IMR-90 (cell line): Measurements from ENCODE around the gene CYP46A1. TPM values are rescaled to one million over a fixed set of nuclear protein-coding genes. Genes with fewer than 3 reads are reported as not detected.

Experiments
- ATAC-seq: fragments of 200-7000 bp; cut with Tn5 transposase; 2 replicates; pipeline ENCODE4 v1.9.1; 2020; ENCODE audit warnings: low read depth, mild to moderate bottlenecking, moderate library complexity
- BruUV-seq: library from RNA; stranded (reverse); fragments of 400-500 nt; replicated peaks from 2 replicates; lab custom pipeline; 2021; lab: Mats Ljungman, UMichigan
- CTCF ChIA-PET: fragments of 300-600 bp; formaldehyde crosslinking; extraction: SDS; loops from one replicate; lab custom pipeline; 2021; ENCODE audit warnings: antibody characterized with exemption; lab: Yijun Ruan, JAX
- POLR2A ChIA-PET: fragments of 300-600 bp; sonication (Branson Sonifier 250); formaldehyde crosslinking; loops from one replicate; lab custom pipeline; 2022; ENCODE audit warnings: antibody characterized with exemption; ENCODE audit not compliant: unreplicated experiment; lab: Charles Lee
- DNase-seq: peaks from one replicate; pipeline ENCODE4 v3.0.0; 2013
- H2AFZ ChIP-seq: replicated peaks from 2 replicates; pipeline ENCODE3; 2013; ENCODE audit warnings: low read length, mild to moderate bottlenecking; ENCODE audit not compliant: poor library complexity
- H2AK5ac ChIP-seq: 2 replicates; pipeline ENCODE4 v1.6.1; 2013; ENCODE audit warnings: low read depth, low read length, inconsistent platforms
- H2AK9ac ChIP-seq: replicated peaks from 2 replicates; pipeline ENCODE3; 2013; ENCODE audit warnings: mild to moderate bottlenecking, low read depth, low read length, moderate library complexity; ENCODE audit not compliant: poor library complexity
- H2BK120ac ChIP-seq: 2 replicates; pipeline ENCODE4 v1.6.1; 2013; ENCODE audit warnings: low read depth, low read length, inconsistent platforms
- H2BK15ac ChIP-seq: 3 replicates; pipeline ENCODE4 v1.6.1; 2013; ENCODE audit warnings: low read depth, low read length, inconsistent platforms
- H2BK20ac ChIP-seq: 2 replicates; pipeline ENCODE4 v1.6.1; 2013; ENCODE audit warnings: low read depth, mild to moderate bottlenecking, inconsistent platforms, low read length, moderate library complexity
- H2BK5ac ChIP-seq: 2 replicates; pipeline ENCODE4 v1.6.1; 2013; ENCODE audit warnings: mild to moderate bottlenecking, low read depth, low read length, inconsistent platforms; ENCODE audit not compliant: poor library complexity, severe bottlenecking
- H3K14ac ChIP-seq: replicated peaks from 2 replicates; pipeline ENCODE4 v1.6.1; 2013; ENCODE audit warnings: low read depth, low read length, inconsistent platforms
- H3K18ac ChIP-seq: 2 replicates; pipeline ENCODE4 v1.6.1; 2013; ENCODE audit warnings: low read depth, low read length, control low read depth
- H3K23ac ChIP-seq: 2 replicates; pipeline ENCODE4 v1.6.1; 2013; ENCODE audit warnings: low read depth, low read length, inconsistent platforms
- H3K27ac ChIP-seq: 2 replicates; pipeline ENCODE4 v1.5.1; 2013; ENCODE audit warnings: mild to moderate bottlenecking, control low read depth, low read length; ENCODE audit not compliant: insufficient read depth
- H3K27me3 ChIP-seq: 2 replicates; pipeline ENCODE4 v1.6.1; 2013; ENCODE audit warnings: low read length; ENCODE audit not compliant: control insufficient read depth, insufficient read depth
- H3K36me3 ChIP-seq: 2 replicates; pipeline ENCODE4 v1.6.1; 2013; ENCODE audit warnings: low read length, mixed read lengths; ENCODE audit not compliant: control insufficient read depth, insufficient read depth
- H3K4ac ChIP-seq: 2 replicates; pipeline ENCODE4 v1.6.1; 2013; ENCODE audit warnings: low read depth, low read length, inconsistent platforms
- H3K4me1 ChIP-seq: 2 replicates; pipeline ENCODE4 v1.6.1; 2013; ENCODE audit warnings: low read length, mixed read lengths; ENCODE audit not compliant: control insufficient read depth, insufficient read depth
- H3K4me2 ChIP-seq: 2 replicates; pipeline ENCODE4 v1.6.1; 2013; ENCODE audit warnings: low read depth, mild to moderate bottlenecking, control low read depth, low read length, moderate library complexity
- H3K4me3 ChIP-seq: 2 replicates; pipeline ENCODE4 v1.5.1; 2013; ENCODE audit warnings: low read depth, mild to moderate bottlenecking, control low read depth, low read length, moderate library complexity; ENCODE audit not compliant: insufficient read depth
- H3K56ac ChIP-seq: 2 replicates; pipeline ENCODE4 v1.6.1; 2013; ENCODE audit warnings: low read length, inconsistent platforms; ENCODE audit not compliant: insufficient read depth; ENCODE audit errors: extremely low read depth
- H3K79me1 ChIP-seq, 2 experiments: 2 replicates each; pipeline ENCODE4 v1.6.1; 2013; ENCODE audit warnings: low read length in 2 of 2, inconsistent platforms in 1 of 2, low read depth in 1 of 2
- H3K9ac ChIP-seq: 2 replicates; pipeline ENCODE4 v1.6.1; 2013; ENCODE audit warnings: low read depth, low read length, control low read depth
- H3K9me1 ChIP-seq: 2 replicates; pipeline ENCODE4 v1.6.1; 2013; ENCODE audit warnings: low read length, inconsistent platforms; ENCODE audit not compliant: insufficient read depth
- H3K9me3 ChIP-seq: 2 replicates; pipeline ENCODE4 v1.6.1; 2013; ENCODE audit warnings: low read length; ENCODE audit not compliant: control insufficient read depth, insufficient read depth
- H4K20me1 ChIP-seq: 2 replicates; pipeline ENCODE4 v1.6.1; 2013; ENCODE audit warnings: low read length, inconsistent platforms; ENCODE audit not compliant: insufficient read depth
- H4K5ac ChIP-seq: 2 replicates; pipeline ENCODE4 v1.6.1; 2013; ENCODE audit warnings: mild to moderate bottlenecking, low read depth, low read length, control low read depth
- H4K8ac ChIP-seq, 2 experiments: 2 replicates each; pipeline ENCODE4 v1.6.1; 2013; ENCODE audit warnings: low read depth in 2 of 2, low read length in 2 of 2, control low read depth in 1 of 2, inconsistent platforms in 1 of 2
- H4K91ac ChIP-seq: 2 replicates; pipeline ENCODE4 v1.6.1; 2013; ENCODE audit warnings: low read depth, low read length, inconsistent platforms; ENCODE audit not compliant: insufficient read depth
- CHD1 ChIP-seq: IDR thresholded peaks from 2 replicates; pipeline ENCODE4 v1.6.1; 2012; ENCODE audit warnings: low read depth, low read length, improper control_type of control experiment
- FOS ChIP-seq: fragments of 150-350 bp; IDR thresholded peaks from 2 replicates; pipeline ENCODE4 v1.6.1; 2016; ENCODE audit warnings: low read depth, low read length
- MAFK ChIP-seq: IDR thresholded peaks from 2 replicates; pipeline ENCODE4 v1.6.1; 2012; ENCODE audit warnings: low read depth, low read length, improper control_type of control experiment
- MAZ ChIP-seq: IDR thresholded peaks from 2 replicates; pipeline ENCODE4 v1.6.1; 2012; ENCODE audit warnings: low read depth, mild to moderate bottlenecking, low read length, improper control_type of control experiment, moderate library complexity, borderline replicate concordance
- MXI1 ChIP-seq: IDR thresholded peaks from 2 replicates; pipeline ENCODE4 v1.6.1; 2012; ENCODE audit warnings: low read depth, mild to moderate bottlenecking, low read length, moderate library complexity, borderline replicate concordance
- SMC3 ChIP-seq: fragments of 150-350 bp; IDR thresholded peaks from 2 replicates; pipeline ENCODE4 v1.6.1; 2016; ENCODE audit warnings: low read depth, mild to moderate bottlenecking, antibody characterized with exemption, low read length, moderate library complexity
- WGBS, 2 experiments: methylation state at CpG; one replicate each; pipeline versions ENCODE4 v1.1.5 to v1.1.7; 2013; ENCODE audit warnings: missing lambda C conversion rate in 2 of 2; ENCODE audit not compliant: insufficient read length in 1 of 2; ENCODE audit errors: extremely low coverage in 2 of 2; 5-methylcytosine and 5-hydroxymethylcytosine counted together
- dilution Hi-C: fragments of 300-500 bp; cut with HindIII; formaldehyde crosslinking; loops from one replicate; pipeline ENCODE4 v1.14.3; 2018; ENCODE audit warnings: low sequenced_read_pairs; ENCODE audit not compliant: unreplicated experiment
- in situ Hi-C: fragments of 300-500 bp; cut with MboI; formaldehyde crosslinking; loops from 3 replicates; pipeline ENCODE4 v1.14.3; 2019; ENCODE audit warnings: low sequenced_read_pairs, inconsistent platforms, mixed read lengths
- intact Hi-C: fragments of 100-400 bp; cut with micrococcal nuclease; formaldehyde crosslinking; loops from 2 replicates; pipeline ENCODE4 v1.10.0; 2022
- polyA plus RNA-seq, 3 experiments: library from polyadenylated mRNA; depleted of rRNA; stranded (reverse); fragments of >200 nt; gene quantifications; 2 replicates each; pipeline ENCODE4 v1.2.3, GENCODE V29; 2012; ENCODE audit warnings: low replicate concordance in 1 of 3
- total RNA-seq: library from RNA; depleted of rRNA; stranded (reverse); fragments of >200 nt; gene quantifications from 2 replicates; pipeline ENCODE4 v1.2.3, GENCODE V29; 2012

Gene CYP46A1
- total and polyA plus RNA-seq, 2 of the 4 experiments (the other 2 are of a cell fraction): 0.18 to 0.31 TPM

GRCh38 chr14:99757331-99758070 lies 73.4 kb downstream of the CYP46A1 start (continued):
- TF ChIP-seq MXI1 (peak; percentile 39; the same call in 1 of the 2 replicates), MAFK (peak; percentile 65), CHD1 (no peak)

GRCh38 chr14:99758121-99758821 lies 74.2 kb downstream of the CYP46A1 start:
- Histone ChIP-seq H2BK5ac (peak overlapping the region; percentile 94), H3K14ac (peak overlapping the region; percentile 95), H2AK5ac (peak overlapping the region; percentile 96), H3K4me2 (peak overlapping the region; percentile 56), H3K4me3 (no peak overlapping the region), H2BK20ac (peak overlapping the region; percentile 91), H3K4me1 (peaks cover 52% of the 10 kb centered on the region), H2AFZ (peak overlapping the region; percentile 84), H2AK9ac (peak overlapping the region; percentile 76), H3K27ac (peak overlapping the region; percentile 88), H3K56ac (peak overlapping the region; percentile 78), H4K5ac (peak overlapping the region; percentile 82), H2BK120ac (peak overlapping the region; percentile 97), H3K9ac (peak overlapping the region; percentile 35), H3K79me1 (peaks cover 0 to 15% of the 10 kb centered on the region in 2 experiments; a peak in 2 of 4 replicates), H4K91ac (peak overlapping the region; percentile 96), H3K36me3 (no peaks in the 10 kb centered on the region), H2BK15ac (peak overlapping the region; percentile 89), H4K20me1 (peaks cover 4% of the 10 kb centered on the region; the same call in 1 of the 2 replicates), H3K18ac (peak overlapping the region; percentile 81), H4K8ac (peak overlapping the region; percentile 86 to 89), H3K9me1 (peaks cover 30% of the 10 kb centered on the region), H3K4ac (peak overlapping the region; percentile 96), H3K27me3 (no peaks in the 10 kb centered on the region), H3K9me3 (no peaks in the 10 kb centered on the region), H3K23ac (peak overlapping the region; percentile 89)
- peak; percentile 96 for DNase-seq
- CTCF ChIA-PET: interaction anchor here (0.9 to 1.0 kb wide), 2 partner anchors 12 to 155 kb away, joined by 3 read pairs; partner anchors contain the start of gene CCDC85C
- WGBS, 2 experiments: 3% methylated on average over 6 of the region's 11 CpGs; no CpG with 5 or more reads in 1 of the 2 experiments
- ATAC-seq: peak; percentile 79
- POLR2A ChIA-PET: interaction anchor here (0.9 kb wide), 1 partner anchor 13 kb away, joined by 3 read pairs; no protein-coding TSS in a partner anchor
- in situ Hi-C loops (no loop called here), intact Hi-C loops (no loop called here), dilution Hi-C loops (no loop called here)
- TF ChIP-seq SMC3: 0 out of 2 replicates have a peak, but pooled peaks have one; percentile 13
- TF ChIP-seq MAZ: no peak
- peak; percentile 60; the same call in 1 of the 2 replicates for TF ChIP-seq FOS
- no TSS peak for BruUV-seq
